Suprapubic skin (tissue), 4 donors: ENCODE measurements around the gene TMEM258. TPM values are rescaled to one million over a fixed set of nuclear protein-coding genes. Genes with fewer than 3 reads are reported as not detected.

Experiments used
- DNase-seq, 2 donors: peaks; one replicate each; pipeline ENCODE4 v3.0.0-alpha.2; 2019; ENCODE audit warnings: low spot score in 2 of 2
- H3K27ac ChIP-seq: fragments of 200-600 bp; sonication (generic); one replicate; pipeline ENCODE4 v1.5.1; 2019
- H3K27me3 ChIP-seq: fragments of 200-600 bp; sonication (generic); one replicate; pipeline ENCODE4 v1.5.1; 2019
- H3K36me3 ChIP-seq: fragments of 200-600 bp; sonication (generic); one replicate; pipeline ENCODE4 v1.5.1; 2019
- H3K4me1 ChIP-seq: fragments of 200-600 bp; sonication (generic); one replicate; pipeline ENCODE4 v1.5.1; 2019
- H3K4me3 ChIP-seq: fragments of 200-600 bp; sonication (generic); one replicate; pipeline ENCODE4 v1.5.1; 2019; ENCODE audit warnings: mild to moderate bottlenecking
- H3K9me3 ChIP-seq: fragments of 200-600 bp; sonication (generic); one replicate; pipeline ENCODE4 v1.5.1; 2019
- CTCF ChIP-seq, 2 donors: fragments of 200-600 bp in 1 of 2; fragments of 450-650 bp in 1 of 2; sonication (generic) in 1 of 2; IDR thresholded peaks; one replicate each; pipeline ENCODE4 v1.5.1; 2016 to 2019; ENCODE audit warnings: antibody characterized with exemption in 2 of 2, mild to moderate bottlenecking in 1 of 2, moderate library complexity in 1 of 2
- EP300 ChIP-seq: sonication (generic); formaldehyde crosslinking; IDR thresholded peaks from one replicate; pipeline ENCODE4 v1.6.1; 2017; ENCODE audit warnings: antibody characterized with exemption
- POLR2A ChIP-seq, 2 donors: fragments of 450-650 bp; IDR thresholded peaks; one replicate each; pipeline ENCODE4 v1.6.1; 2017; ENCODE audit warnings: antibody characterized with exemption in 2 of 2, mild to moderate bottlenecking in 2 of 2, moderate library complexity in 2 of 2
- POLR2AphosphoS5 ChIP-seq, 3 donors: sonication (generic); formaldehyde crosslinking; IDR thresholded peaks; one replicate each; pipeline ENCODE4 v1.6.1; 2017; ENCODE audit warnings: antibody characterized with exemption in 3 of 3
- WGBS: methylation state at CpG from one replicate; pipeline ENCODE4 v1.1.5; 2018; 5-methylcytosine and 5-hydroxymethylcytosine counted together
- total RNA-seq, 4 donors: library from RNA; depleted of rRNA; stranded (reverse); fragments of >200 nt; gene quantifications; one replicate each; pipeline ENCODE4 v1.1.0, GENCODE V29; 2016

The TMEM258 gene
- total RNA-seq, 4 donors from 2014 or later: 29.7 to 44.8 (median 35.9) TPM

- TF ChIP-seq POLR2A (IDR thresholded peaks at IDR 0.05) (no peak), EP300 (no peak), POLR2AphosphoS5 (IDR thresholded peaks at IDR 0.05) (no peak), CTCF (IDR thresholded peaks at IDR 0.05) (no peak)
- Histone ChIP-seq H3K36me3 (no peaks in the 10 kb centered on the region), H3K9me3 (no peaks in the 10 kb centered on the region), H3K27me3 (peaks cover 21% of the 10 kb centered on the region), H3K4me1 (peaks cover 41% of the 10 kb centered on the region), H3K27ac (peak overlapping the region; percentile 89), H3K4me3 (peak overlapping the region; percentile 64)
- 66% methylated on average over 6 of the region's 6 CpGs for WGBS
- no peak for DNase-seq
These were observed 25.2 kb upstream of the TMEM258 start for GRCh38 chr11:61817471-61818202.

GRCh38 chr11:61816736-61817455 is 24.5 kb upstream of the TMEM258 start, which contains the start of gene FADS1:
Gene FADS1, minus strand, starts transcription at chr11:61817003. Its CDS starts 74 bp downstream, at chr11:61816929.
- Histone ChIP-seq H3K4me1 (peaks cover 41% of the 10 kb centered on the region), H3K27me3 (peaks cover 21% of the 10 kb centered on the region), H3K4me3 (peak within 1 kb of the TSS; percentile 64), H3K36me3 (no peaks in the 10 kb centered on the region), H3K9me3 (no peaks in the 10 kb centered on the region), H3K27ac (peak within 1 kb of the TSS; percentile 89)
- WGBS: 10% methylated on average over 7 of the region's 73 CpGs
- TF ChIP-seq POLR2A (IDR thresholded peaks at IDR 0.05): no peak
- TF ChIP-seq CTCF (IDR thresholded peaks at IDR 0.05): peak in 1 of 2 donors; percentile 54
- no peak for TF ChIP-seq EP300
- peak in 1 of 3 donors; percentile 55 for TF ChIP-seq POLR2AphosphoS5 (IDR thresholded peaks at IDR 0.05)
- DNase-seq: peak; percentile 93 to 94

- Histone ChIP-seq H3K4me3 (peak overlapping the region; percentile 64), H3K36me3 (peaks cover under 1% of the 10 kb centered on the region), H3K9me3 (no peaks in the 10 kb centered on the region), H3K27ac (peak overlapping the region; percentile 89), H3K27me3 (peaks cover 21% of the 10 kb centered on the region), H3K4me1 (peaks cover 40% of the 10 kb centered on the region)
- TF ChIP-seq POLR2AphosphoS5 (IDR thresholded peaks at IDR 0.05) (no peak), EP300 (no peak), POLR2A (IDR thresholded peaks at IDR 0.05) (no peak), CTCF (IDR thresholded peaks at IDR 0.05) (no peak)
- peak in 1 of 2 donors; percentile 84 for DNase-seq
- WGBS: 1% methylated on average over 45 of the region's 69 CpGs
These were observed 23.7 kb upstream of the TMEM258 start for GRCh38 chr11:61815790-61816735.

DNA sequence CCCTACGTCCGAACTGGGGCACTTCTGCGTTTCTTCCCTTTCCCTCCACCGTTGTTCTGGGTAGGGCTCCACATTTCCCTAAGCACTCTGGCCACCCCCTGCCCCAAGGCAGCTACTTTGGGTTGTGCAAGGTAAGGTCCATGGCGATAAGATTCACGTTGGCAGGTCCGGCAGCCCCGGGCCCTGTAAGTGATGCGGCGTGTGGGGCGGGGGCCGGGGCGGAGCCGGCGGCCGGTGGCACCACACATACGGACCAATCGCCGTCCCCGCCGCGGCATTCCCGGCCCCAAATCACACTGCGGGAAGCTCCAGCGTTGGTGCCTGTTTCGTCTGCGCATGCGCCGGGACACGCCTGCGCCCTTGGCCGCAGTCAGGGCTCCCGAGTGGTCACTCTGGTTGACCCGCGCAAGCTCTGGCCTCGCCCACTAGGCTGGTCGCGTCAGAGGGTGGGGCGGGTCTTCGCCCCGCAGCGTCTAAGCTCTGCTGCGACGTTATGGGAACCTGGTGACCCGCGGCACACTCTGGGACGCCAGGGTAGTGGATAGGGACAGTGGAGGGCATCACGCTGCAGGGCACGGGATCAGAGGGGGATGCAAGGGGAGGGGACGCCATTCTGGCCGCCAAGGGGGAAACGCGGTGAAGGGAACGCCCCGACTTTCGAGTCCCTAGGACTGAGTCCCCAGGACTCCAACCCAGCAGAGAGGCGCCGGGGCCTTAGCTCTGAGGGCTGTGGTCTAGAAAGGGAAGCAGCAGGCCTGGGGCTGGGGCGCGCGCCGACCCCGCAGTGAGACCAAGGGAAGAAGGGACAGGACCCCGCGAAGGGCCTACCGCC is 22.8 kb upstream of the TMEM258 start:
- WGBS: under 1% methylated on average over 43 of the region's 66 CpGs
- H3K4me1 ChIP-seq: peaks cover 32% of the 10 kb centered on the region
- H3K36me3 ChIP-seq: peaks cover 4% of the 10 kb centered on the region
- H3K9me3 ChIP-seq: no peaks in the 10 kb centered on the region
- TF ChIP-seq POLR2AphosphoS5 (IDR thresholded peaks at IDR 0.05): peak in 2 of 3 donors; percentile 21 to 71
- no peak for TF ChIP-seq EP300
- no peak for TF ChIP-seq CTCF (IDR thresholded peaks at IDR 0.05)
- peak; percentile 69 to 73 for TF ChIP-seq POLR2A (IDR thresholded peaks at IDR 0.05)
- H3K27me3 ChIP-seq: peaks cover 21% of the 10 kb centered on the region
- peak overlapping the region; percentile 64 for H3K4me3 ChIP-seq
- DNase-seq: peak; percentile 96 to 97
- H3K27ac ChIP-seq: peak overlapping the region; percentile 89
